Measurements from ENCODE around the gene TFF3.
A peak's percentile ranks its signal among the peaks of the same experiment; 100 is the strongest.

Gene TFF3

DNA sequence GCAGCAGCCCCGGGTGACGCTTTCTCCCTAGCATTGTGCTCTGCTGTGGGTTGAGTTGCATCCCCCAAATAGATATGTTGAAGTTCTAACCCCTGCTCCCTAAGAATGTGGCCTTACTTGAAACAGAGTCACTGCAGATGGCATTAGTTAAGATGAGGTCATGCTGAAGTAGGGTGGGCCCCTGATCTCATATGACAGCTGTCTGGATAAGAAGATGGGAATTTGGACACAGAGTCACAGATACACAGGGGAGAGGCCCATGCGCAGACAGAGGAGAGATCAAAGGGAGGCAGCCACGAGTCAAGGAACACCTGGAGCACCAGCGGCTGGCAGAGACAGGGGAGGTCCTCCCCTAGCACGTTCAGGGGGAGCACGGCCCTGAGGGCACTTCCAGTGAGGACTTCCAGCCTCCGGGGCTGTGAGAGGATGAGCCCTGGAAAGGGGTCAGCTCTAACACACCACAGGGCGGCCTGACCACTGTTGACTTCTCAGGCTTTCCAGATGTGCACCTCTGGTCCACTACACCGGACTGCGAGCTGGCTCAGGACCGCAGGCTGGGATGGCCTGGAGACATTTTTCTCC is 49.9 kb downstream of the TFF3 start:
- DNase-seq = no peak

- no peak for DNase-seq
Measured at GRCh38 chr21:42264245-42265195, 50.7 kb downstream of the TFF3 start.

- DNase-seq = peak; percentile 76 to 77
Measured at GRCh38 chr21:42263591-42264131, 51.5 kb downstream of the TFF3 start.

DNA sequence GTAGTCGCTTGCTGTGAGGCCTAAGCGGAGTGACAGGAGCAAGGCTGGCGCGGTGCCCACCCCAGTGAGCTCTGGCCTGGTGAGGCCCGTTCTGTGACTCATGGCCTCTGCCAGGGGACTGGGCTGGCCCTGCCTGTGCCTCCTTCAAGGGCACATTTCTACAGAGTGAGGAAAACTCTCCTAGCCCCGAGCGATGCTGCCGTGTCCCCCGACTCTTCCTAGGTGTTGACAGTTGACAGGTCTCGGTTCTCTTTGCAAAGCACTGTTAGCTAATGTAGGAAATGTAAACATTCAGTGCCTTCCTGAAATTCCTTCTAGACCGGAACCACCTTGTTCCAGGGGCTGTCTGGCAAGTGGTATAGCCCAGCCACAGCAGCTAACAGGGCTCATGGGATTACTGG is 52.4 kb downstream of the TFF3 start:
- peak; percentile 21 to 28 for DNase-seq

GRCh38 chr21:42261829-42262200 is 53.4 kb downstream of the TFF3 start:
- DNase-seq = no peak

Measured in inflammatory macrophage (primary cell).